GM21360 (cell line): ENCODE measurements around the gene GOLGA6C.
"Not testable (repeated sequence)": the region's sequence is repeated elsewhere in the genome, so short reads cannot be mapped to it uniquely, and the experiment has no call there.

Experiments used
- ATAC-seq: cut with Tn5 transposase; IDR thresholded peaks from one replicate; pipeline ENCODE4 v1.9.1; 2021; ENCODE audit warnings: mild to moderate bottlenecking, moderate library complexity; ENCODE audit not compliant: unreplicated experiment

GOLGA6C gene

GRCh38 chr15:75258034-75258433 lies at the start of gene GOLGA6C:
Gene GOLGA6C (plus strand): TSS chr15:75258334. CDS start chr15:75258599, 265 bp downstream.
- not testable (repeated sequence) for ATAC-seq

GRCh38 chr15:75208501-75209288 lies 49.4 kb upstream of the GOLGA6C start:
- ATAC-seq: no peak

- ATAC-seq: no peak
Observed at GRCh38 chr15:75209289-75209676, 48.9 kb upstream of the GOLGA6C start.

GRCh38 chr15:75210811-75211230 lies 47.3 kb upstream of the GOLGA6C start:
- ATAC-seq: no peak

GRCh38 chr15:75211436-75212199 lies 46.5 kb upstream of the GOLGA6C start:
- ATAC-seq: no peak

- no peak for ATAC-seq
Observed at GRCh38 chr15:75212200-75212858, 45.8 kb upstream of the GOLGA6C start.

- no peak for ATAC-seq
Observed at GRCh38 chr15:75213212-75213767, 44.8 kb upstream of the GOLGA6C start.

GRCh38 chr15:75213768-75214221 lies 44.3 kb upstream of the GOLGA6C start:
- no peak for ATAC-seq

GRCh38 chr15:75214293-75215096 lies 43.6 kb upstream of the GOLGA6C start:
- no peak for ATAC-seq

GRCh38 chr15:75215107-75216004 lies 42.8 kb upstream of the GOLGA6C start:
- no peak for ATAC-seq

GRCh38 chr15:75217012-75217411 lies 41.1 kb upstream of the GOLGA6C start:
- no peak for ATAC-seq

GRCh38 chr15:75217574-75217973 lies 40.6 kb upstream of the GOLGA6C start:
- ATAC-seq: not testable (repeated sequence)

- ATAC-seq: not testable (repeated sequence)
Observed at GRCh38 chr15:75219507-75219929, 38.6 kb upstream of the GOLGA6C start.

- ATAC-seq: no peak
Observed at GRCh38 chr15:75223688-75224087, 34.4 kb upstream of the GOLGA6C start.

GRCh38 chr15:75224281-75224680 lies 33.9 kb upstream of the GOLGA6C start:
- ATAC-seq: no peak

- not testable (repeated sequence) for ATAC-seq
Observed at GRCh38 chr15:75225102-75225836, 32.9 kb upstream of the GOLGA6C start.

- ATAC-seq: no peak
Observed at GRCh38 chr15:75225951-75226732, 32.0 kb upstream of the GOLGA6C start.

GRCh38 chr15:75227112-75227511 lies 31.0 kb upstream of the GOLGA6C start:
- not testable (repeated sequence) for ATAC-seq
